ENCODE results near the gene CDH4.

CDH4 gene

GRCh38 chr20:61520076-61520892, 268.2 kb downstream of the CDH4 start:
- Histone ChIP-seq H3K9me3 (ENCODE audit: control insufficient read depth, insufficient read depth, low read length) (no peaks in the 10 kb centered on the region), H3K27ac (ENCODE audit: low read depth, low read length) (no peak overlapping the region), H3K9ac (ENCODE audit: low read depth, low read length) (no peak overlapping the region), H3K4me1 (ENCODE audit: control insufficient read depth, insufficient read depth, low read length) (peaks cover 2% of the 10 kb centered on the region; the same call in 1 of the 2 replicates), H3K36me3 (ENCODE audit: control insufficient read depth, insufficient read depth, low read length) (no peaks in the 10 kb centered on the region), H3K27me3 (ENCODE audit: control insufficient read depth, insufficient read depth, low read length) (no peaks in the 10 kb centered on the region; the same call in none of the 2 replicates), H3K4me3 (ENCODE audit: low read depth, low read length) (no peak overlapping the region)

GRCh38 chr20:61520893-61521460, 268.9 kb downstream of the CDH4 start:
- Histone ChIP-seq H3K27me3 (ENCODE audit: control insufficient read depth, insufficient read depth, low read length) (peaks cover 4% of the 10 kb centered on the region), H3K4me1 (ENCODE audit: control insufficient read depth, insufficient read depth, low read length) (no peaks in the 10 kb centered on the region), H3K9me3 (ENCODE audit: control insufficient read depth, insufficient read depth, low read length) (no peaks in the 10 kb centered on the region), H3K9ac (ENCODE audit: low read depth, low read length) (no peak overlapping the region), H3K27ac (ENCODE audit: low read depth, low read length) (no peak overlapping the region), H3K4me3 (ENCODE audit: low read depth, low read length) (no peak overlapping the region), H3K36me3 (ENCODE audit: control insufficient read depth, insufficient read depth, low read length) (no peaks in the 10 kb centered on the region)

- Histone ChIP-seq H3K9me3 (ENCODE audit: control insufficient read depth, insufficient read depth, low read length) (no peaks in the 10 kb centered on the region), H3K27ac (ENCODE audit: low read depth, low read length) (no peak overlapping the region), H3K4me1 (ENCODE audit: control insufficient read depth, insufficient read depth, low read length) (no peaks in the 10 kb centered on the region), H3K4me3 (ENCODE audit: low read depth, low read length) (no peak overlapping the region), H3K27me3 (ENCODE audit: control insufficient read depth, insufficient read depth, low read length) (peaks cover 6% of the 10 kb centered on the region), H3K9ac (ENCODE audit: low read depth, low read length) (no peak overlapping the region), H3K36me3 (ENCODE audit: control insufficient read depth, insufficient read depth, low read length) (no peaks in the 10 kb centered on the region)
Measured at GRCh38 chr20:61521687-61522420, 269.8 kb downstream of the CDH4 start.

GRCh38 chr20:61522498-61523090, 270.5 kb downstream of the CDH4 start:
- H3K4me3 ChIP-seq (ENCODE audit: low read depth, low read length): no peak overlapping the region
- no peak overlapping the region for H3K9ac ChIP-seq (ENCODE audit: low read depth, low read length)
- no peak overlapping the region for H3K27ac ChIP-seq (ENCODE audit: low read depth, low read length)
- no peaks in the 10 kb centered on the region for H3K4me1 ChIP-seq (ENCODE audit: control insufficient read depth, insufficient read depth, low read length)
- H3K9me3 ChIP-seq (ENCODE audit: control insufficient read depth, insufficient read depth, low read length): no peaks in the 10 kb centered on the region
- H3K36me3 ChIP-seq (ENCODE audit: control insufficient read depth, insufficient read depth, low read length): no peaks in the 10 kb centered on the region
- H3K27me3 ChIP-seq (ENCODE audit: control insufficient read depth, insufficient read depth, low read length): peaks cover 6% of the 10 kb centered on the region

- Histone ChIP-seq H3K4me1 (ENCODE audit: control insufficient read depth, insufficient read depth, low read length) (no peaks in the 10 kb centered on the region), H3K36me3 (ENCODE audit: control insufficient read depth, insufficient read depth, low read length) (no peaks in the 10 kb centered on the region), H3K9me3 (ENCODE audit: control insufficient read depth, insufficient read depth, low read length) (no peaks in the 10 kb centered on the region), H3K27me3 (ENCODE audit: control insufficient read depth, insufficient read depth, low read length) (peaks cover 6% of the 10 kb centered on the region), H3K4me3 (ENCODE audit: low read depth, low read length) (no peak overlapping the region), H3K9ac (ENCODE audit: low read depth, low read length) (no peak overlapping the region), H3K27ac (ENCODE audit: low read depth, low read length) (no peak overlapping the region)
Measured at GRCh38 chr20:61523145-61523544, 271.1 kb downstream of the CDH4 start.

- no peak overlapping the region for H3K9ac ChIP-seq (ENCODE audit: low read depth, low read length)
- H3K4me3 ChIP-seq (ENCODE audit: low read depth, low read length): no peak overlapping the region
- H3K36me3 ChIP-seq (ENCODE audit: control insufficient read depth, insufficient read depth, low read length): no peaks in the 10 kb centered on the region
- H3K9me3 ChIP-seq (ENCODE audit: control insufficient read depth, insufficient read depth, low read length): no peaks in the 10 kb centered on the region
- no peak overlapping the region for H3K27ac ChIP-seq (ENCODE audit: low read depth, low read length)
- H3K27me3 ChIP-seq (ENCODE audit: control insufficient read depth, insufficient read depth, low read length): peaks cover 6% of the 10 kb centered on the region
- H3K4me1 ChIP-seq (ENCODE audit: control insufficient read depth, insufficient read depth, low read length): no peaks in the 10 kb centered on the region
Measured at GRCh38 chr20:61524951-61525666, 273.0 kb downstream of the CDH4 start.

GRCh38 chr20:61525781-61526431, 273.8 kb downstream of the CDH4 start:
- Histone ChIP-seq H3K9ac (ENCODE audit: low read depth, low read length) (no peak overlapping the region), H3K4me1 (ENCODE audit: control insufficient read depth, insufficient read depth, low read length) (no peaks in the 10 kb centered on the region), H3K36me3 (ENCODE audit: control insufficient read depth, insufficient read depth, low read length) (no peaks in the 10 kb centered on the region), H3K27ac (ENCODE audit: low read depth, low read length) (no peak overlapping the region), H3K4me3 (ENCODE audit: low read depth, low read length) (no peak overlapping the region), H3K9me3 (ENCODE audit: control insufficient read depth, insufficient read depth, low read length) (no peaks in the 10 kb centered on the region), H3K27me3 (ENCODE audit: control insufficient read depth, insufficient read depth, low read length) (peaks cover 6% of the 10 kb centered on the region)

- H3K36me3 ChIP-seq (ENCODE audit: control insufficient read depth, insufficient read depth, low read length): no peaks in the 10 kb centered on the region
- H3K4me1 ChIP-seq (ENCODE audit: control insufficient read depth, insufficient read depth, low read length): no peaks in the 10 kb centered on the region
- peaks cover 6% of the 10 kb centered on the region for H3K27me3 ChIP-seq (ENCODE audit: control insufficient read depth, insufficient read depth, low read length)
- no peak overlapping the region for H3K4me3 ChIP-seq (ENCODE audit: low read depth, low read length)
- no peak overlapping the region for H3K9ac ChIP-seq (ENCODE audit: low read depth, low read length)
- H3K9me3 ChIP-seq (ENCODE audit: control insufficient read depth, insufficient read depth, low read length): no peaks in the 10 kb centered on the region
- no peak overlapping the region for H3K27ac ChIP-seq (ENCODE audit: low read depth, low read length)
Measured at GRCh38 chr20:61526907-61527306, 274.8 kb downstream of the CDH4 start.

- Histone ChIP-seq H3K4me1 (ENCODE audit: control insufficient read depth, insufficient read depth, low read length) (no peaks in the 10 kb centered on the region), H3K4me3 (ENCODE audit: low read depth, low read length) (no peak overlapping the region), H3K9ac (ENCODE audit: low read depth, low read length) (no peak overlapping the region), H3K27me3 (ENCODE audit: control insufficient read depth, insufficient read depth, low read length) (peaks cover 6% of the 10 kb centered on the region), H3K27ac (ENCODE audit: low read depth, low read length) (no peak overlapping the region), H3K9me3 (ENCODE audit: control insufficient read depth, insufficient read depth, low read length) (no peaks in the 10 kb centered on the region), H3K36me3 (ENCODE audit: control insufficient read depth, insufficient read depth, low read length) (no peaks in the 10 kb centered on the region)
Measured at GRCh38 chr20:61527626-61528025, 275.6 kb downstream of the CDH4 start.

GRCh38 chr20:61528591-61528990, 276.5 kb downstream of the CDH4 start:
- no peaks in the 10 kb centered on the region for H3K36me3 ChIP-seq (ENCODE audit: control insufficient read depth, insufficient read depth, low read length)
- no peak overlapping the region for H3K4me3 ChIP-seq (ENCODE audit: low read depth, low read length)
- H3K9ac ChIP-seq (ENCODE audit: low read depth, low read length): no peak overlapping the region
- H3K27me3 ChIP-seq (ENCODE audit: control insufficient read depth, insufficient read depth, low read length): peaks cover 6% of the 10 kb centered on the region; the same call in 1 of the 2 replicates
- no peaks in the 10 kb centered on the region for H3K4me1 ChIP-seq (ENCODE audit: control insufficient read depth, insufficient read depth, low read length)
- H3K9me3 ChIP-seq (ENCODE audit: control insufficient read depth, insufficient read depth, low read length): no peaks in the 10 kb centered on the region
- no peak overlapping the region for H3K27ac ChIP-seq (ENCODE audit: low read depth, low read length)
